ENCODE results near the gene COPS8. TPM values are rescaled to one million over a fixed set of nuclear protein-coding genes. Genes with fewer than 3 reads are reported as not detected.

COPS8 gene
- total RNA-seq, 2 donors from 2014 or later: 106 to 162 TPM

DNA sequence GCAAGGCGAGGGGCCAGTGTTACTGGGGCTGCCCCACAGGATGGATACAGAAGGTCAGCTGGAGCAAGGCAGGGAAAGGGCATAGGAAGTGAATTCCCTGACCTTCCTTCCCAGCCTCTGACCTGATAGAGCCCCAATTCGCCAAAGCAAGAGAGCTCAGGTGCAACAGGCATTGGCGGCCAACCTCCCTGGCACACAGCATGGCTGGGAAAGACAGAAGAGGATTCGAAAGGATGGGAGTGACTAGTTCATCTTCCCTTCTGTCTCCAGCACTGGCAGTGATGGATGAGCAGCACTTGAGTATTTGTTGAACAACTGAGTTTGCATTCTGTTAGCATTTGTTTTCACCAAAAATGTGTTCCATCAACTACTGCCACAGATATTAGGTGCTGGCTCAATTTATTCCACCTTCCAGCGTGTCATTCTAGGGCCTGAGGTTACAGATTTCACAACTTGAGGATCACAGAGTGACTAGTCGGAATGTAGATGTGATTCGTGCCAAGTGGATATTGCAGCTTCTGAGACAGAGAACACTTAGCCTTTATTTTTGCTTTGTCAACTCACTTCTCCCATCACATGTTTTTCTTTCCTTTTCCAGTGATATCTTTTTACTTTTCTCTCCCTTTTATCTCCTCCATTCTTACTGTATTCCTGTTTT lies 6.2 kb downstream of the COPS8 start:
- Histone ChIP-seq H3K4me1 (peaks cover 0 to 38% of the 10 kb centered on the region in 2 donors), H3K36me3 (peaks cover 29% of the 10 kb centered on the region), H3K4me3 (no peak overlapping the region), H3K27ac (peak overlapping the region; percentile 39 to 52), H3K9me3 (no peaks in the 10 kb centered on the region), H3K27me3 (no peaks in the 10 kb centered on the region)
- TF ChIP-seq, protein P1, sequence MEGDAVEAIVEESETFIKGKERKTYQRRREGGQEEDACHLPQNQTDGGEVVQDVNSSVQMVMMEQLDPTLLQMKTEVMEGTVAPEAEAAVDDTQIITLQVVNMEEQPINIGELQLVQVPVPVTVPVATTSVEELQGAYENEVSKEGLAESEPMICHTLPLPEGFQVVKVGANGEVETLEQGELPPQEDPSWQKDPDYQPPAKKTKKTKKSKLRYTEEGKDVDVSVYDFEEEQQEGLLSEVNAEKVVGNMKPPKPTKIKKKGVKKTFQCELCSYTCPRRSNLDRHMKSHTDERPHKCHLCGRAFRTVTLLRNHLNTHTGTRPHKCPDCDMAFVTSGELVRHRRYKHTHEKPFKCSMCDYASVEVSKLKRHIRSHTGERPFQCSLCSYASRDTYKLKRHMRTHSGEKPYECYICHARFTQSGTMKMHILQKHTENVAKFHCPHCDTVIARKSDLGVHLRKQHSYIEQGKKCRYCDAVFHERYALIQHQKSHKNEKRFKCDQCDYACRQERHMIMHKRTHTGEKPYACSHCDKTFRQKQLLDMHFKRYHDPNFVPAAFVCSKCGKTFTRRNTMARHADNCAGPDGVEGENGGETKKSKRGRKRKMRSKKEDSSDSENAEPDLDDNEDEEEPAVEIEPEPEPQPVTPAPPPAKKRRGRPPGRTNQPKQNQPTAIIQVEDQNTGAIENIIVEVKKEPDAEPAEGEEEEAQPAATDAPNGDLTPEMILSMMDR (IDR thresholded peaks at IDR 0.05): no peak
- no peak for DNase-seq (ENCODE audit: low spot score)

DNA sequence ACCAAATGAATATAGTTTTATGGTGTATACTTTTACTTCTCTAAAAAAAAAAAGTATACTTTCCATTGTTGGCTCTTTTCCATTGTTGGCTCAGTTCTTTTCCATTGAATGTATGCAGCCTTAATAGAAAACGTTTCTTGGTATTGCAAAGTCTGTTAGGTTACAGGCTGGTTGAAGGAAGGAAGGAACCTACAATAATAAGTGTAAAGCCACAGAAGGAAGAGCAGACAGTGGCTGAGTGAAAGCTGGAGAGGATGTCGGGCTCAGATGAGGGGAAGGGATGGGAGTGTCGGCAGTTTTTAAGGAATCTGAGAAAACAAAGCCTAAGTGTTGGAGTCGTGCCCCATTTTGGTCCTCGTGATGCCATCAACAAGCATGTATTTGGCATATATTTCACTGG lies 6.8 kb downstream of the COPS8 start:
- H3K4me3 ChIP-seq: no peak overlapping the region
- peaks cover 0 to 34% of the 10 kb centered on the region in 2 donors for H3K4me1 ChIP-seq
- TF ChIP-seq, protein P1 (IDR thresholded peaks at IDR 0.05): no peak
- H3K9me3 ChIP-seq: no peaks in the 10 kb centered on the region
- H3K27ac ChIP-seq: peak overlapping the region; percentile 52
- H3K27me3 ChIP-seq: no peaks in the 10 kb centered on the region
- DNase-seq (ENCODE audit: low spot score): no peak
- H3K36me3 ChIP-seq: peaks cover 35% of the 10 kb centered on the region

DNA sequence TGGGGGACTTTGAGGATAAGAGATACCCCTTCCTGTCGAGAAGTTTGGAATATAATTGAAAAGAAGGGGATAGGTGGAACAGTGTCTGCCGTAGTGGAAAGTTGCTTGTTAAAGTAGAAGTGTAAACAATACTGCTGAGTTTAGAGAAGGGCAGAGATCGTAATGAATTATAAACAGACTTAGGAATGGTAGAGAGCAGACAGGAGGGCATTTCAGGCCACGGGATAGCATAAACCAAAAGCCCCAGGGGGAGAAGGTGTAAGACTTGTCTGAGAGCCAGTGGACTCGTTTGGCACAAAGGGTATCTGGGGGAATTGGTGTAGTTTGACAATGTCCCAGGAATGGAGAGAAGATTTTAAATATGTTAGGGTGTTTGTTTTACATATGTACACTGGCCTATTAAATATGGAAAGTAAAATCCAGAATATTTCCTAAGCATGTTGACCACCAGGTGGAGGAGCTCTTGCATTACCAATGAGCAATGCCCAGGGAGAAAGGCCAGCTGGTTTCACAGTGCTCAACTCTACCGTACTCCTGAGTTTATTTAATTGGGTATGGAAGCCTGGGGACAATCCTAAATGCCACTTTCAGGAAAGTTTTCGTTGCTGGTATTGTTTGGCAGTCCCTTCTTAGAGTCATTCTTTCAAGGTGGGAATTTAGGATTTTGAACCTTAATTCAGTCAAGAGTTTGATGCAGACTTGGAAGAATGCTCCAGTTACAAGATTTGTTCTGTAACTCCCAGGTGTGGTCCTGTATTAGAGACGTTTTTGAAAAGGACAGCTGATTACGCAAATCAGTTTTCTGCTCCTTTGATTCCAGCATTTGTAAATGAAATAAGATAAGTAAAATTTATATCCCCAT lies 7.5 kb downstream of the COPS8 start:
- TF ChIP-seq, protein P1 (IDR thresholded peaks at IDR 0.05): peak; percentile 46 to 70
- peak overlapping the region; percentile 52 for H3K27ac ChIP-seq
- H3K36me3 ChIP-seq: peaks cover 41% of the 10 kb centered on the region
- H3K27me3 ChIP-seq: no peaks in the 10 kb centered on the region
- no peak overlapping the region for H3K4me3 ChIP-seq
- H3K9me3 ChIP-seq: no peaks in the 10 kb centered on the region
- DNase-seq (ENCODE audit: low spot score): no peak
- H3K4me1 ChIP-seq: peaks cover 0 to 27% of the 10 kb centered on the region in 2 donors

DNA sequence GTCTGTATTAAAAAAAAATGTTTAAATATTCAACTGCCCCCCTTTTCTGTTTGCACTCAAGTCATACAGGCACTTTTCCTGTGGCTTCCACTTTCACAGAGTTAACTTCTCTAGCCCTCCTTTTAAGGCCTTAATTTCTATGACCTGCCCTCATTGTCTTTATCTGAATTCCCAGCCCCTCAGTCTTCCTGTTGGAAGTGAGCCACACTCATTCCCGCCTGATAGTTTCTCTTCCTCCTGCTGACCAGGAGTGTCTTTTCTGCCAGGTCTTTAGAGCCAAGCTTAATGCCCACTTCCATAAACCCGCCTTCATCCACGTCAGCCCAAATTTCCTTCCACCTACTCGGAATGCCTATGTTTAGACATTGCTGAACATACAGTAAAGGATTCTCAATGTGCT lies 10.5 kb downstream of the COPS8 start:
- Histone ChIP-seq H3K27ac (no peak overlapping the region), H3K4me3 (no peak overlapping the region), H3K4me1 (peaks cover 0 to 25% of the 10 kb centered on the region in 2 donors), H3K36me3 (peaks cover 72% of the 10 kb centered on the region), H3K27me3 (no peaks in the 10 kb centered on the region), H3K9me3 (no peaks in the 10 kb centered on the region)
- TF ChIP-seq, protein P1 (IDR thresholded peaks at IDR 0.05): no peak
- DNase-seq (ENCODE audit: low spot score): no peak

DNA sequence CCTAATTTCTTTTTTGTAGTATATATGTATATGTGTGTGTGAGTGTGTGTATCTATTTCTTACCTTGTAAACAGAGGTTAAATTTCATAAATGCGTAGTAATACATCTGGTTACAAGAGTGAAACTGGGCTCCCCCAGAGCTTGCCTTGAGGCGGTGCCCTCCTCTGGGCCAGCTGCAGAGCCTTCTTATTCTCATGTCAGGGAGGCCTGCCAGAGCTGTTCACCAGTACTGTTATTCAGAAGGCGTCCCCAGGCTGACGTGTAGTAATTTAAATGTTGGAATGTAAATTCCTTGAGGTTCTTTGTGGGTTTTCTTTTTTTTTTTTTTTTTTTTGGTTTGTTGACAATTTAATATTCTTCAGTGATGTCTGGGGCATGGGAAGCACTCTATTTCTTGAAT lies 11.2 kb downstream of the COPS8 start:
- DNase-seq (ENCODE audit: low spot score): no peak
- Histone ChIP-seq H3K4me3 (no peak overlapping the region), H3K36me3 (peaks cover 76% of the 10 kb centered on the region), H3K27ac (no peak overlapping the region), H3K27me3 (no peaks in the 10 kb centered on the region), H3K4me1 (peaks cover 0 to 18% of the 10 kb centered on the region in 2 donors), H3K9me3 (no peaks in the 10 kb centered on the region)
- TF ChIP-seq, protein P1 (IDR thresholded peaks at IDR 0.05): no peak

Measured in right atrium auricular region (tissue), 2 donors.